D341Med (cell line): ENCODE measurements around the gene ABCC1.
"Not testable (repeated sequence)": the region's sequence is repeated elsewhere in the genome, so short reads cannot be mapped to it uniquely, and the experiment has no call there.

Experiments used
- DNase-seq: peaks from one replicate; pipeline ENCODE4 v3.0.0; 2012; ENCODE audit warnings: low spot score

ABCC1 gene

DNA sequence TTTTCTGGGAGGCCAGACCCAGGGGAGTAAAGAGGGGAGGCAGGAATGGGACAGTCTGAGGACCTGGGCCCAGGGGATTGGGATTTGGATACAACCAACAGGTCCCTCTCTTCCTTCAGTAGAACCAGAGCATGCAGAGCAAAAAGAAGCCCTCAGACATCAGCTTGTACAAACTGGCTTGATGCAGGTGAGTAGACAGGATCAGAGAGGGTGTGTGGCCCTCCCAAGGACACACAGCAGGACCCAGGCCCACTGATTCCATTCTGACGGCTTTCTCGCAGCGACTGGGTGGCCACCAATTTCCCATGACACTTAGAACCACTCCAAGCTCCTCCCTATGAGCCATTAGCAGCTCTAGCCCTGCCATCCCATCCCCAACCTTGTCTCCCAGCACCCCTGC, 210.2 kb downstream of the ABCC1 start:
- DNase-seq: no peak

DNA sequence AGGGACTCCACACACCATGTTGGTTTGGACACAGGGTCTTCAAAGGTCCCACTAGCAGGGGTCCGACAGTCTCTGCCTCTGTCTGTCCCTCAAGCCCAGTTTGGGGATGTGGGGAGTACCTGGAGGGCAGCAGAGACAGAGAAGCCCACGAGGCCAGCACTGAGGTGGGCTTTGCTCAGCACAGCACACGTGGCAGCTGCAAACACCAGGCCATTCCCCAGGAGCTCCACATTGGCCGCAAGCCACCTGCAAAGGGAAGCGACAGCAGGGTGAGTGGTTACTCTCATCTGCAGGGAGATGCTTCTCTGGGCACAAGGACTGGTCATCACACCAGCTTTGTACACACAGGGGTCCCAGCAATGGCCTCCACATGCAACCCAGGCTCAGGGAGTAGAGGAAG, 211.9 kb downstream of the ABCC1 start:
- DNase-seq: no peak

DNA sequence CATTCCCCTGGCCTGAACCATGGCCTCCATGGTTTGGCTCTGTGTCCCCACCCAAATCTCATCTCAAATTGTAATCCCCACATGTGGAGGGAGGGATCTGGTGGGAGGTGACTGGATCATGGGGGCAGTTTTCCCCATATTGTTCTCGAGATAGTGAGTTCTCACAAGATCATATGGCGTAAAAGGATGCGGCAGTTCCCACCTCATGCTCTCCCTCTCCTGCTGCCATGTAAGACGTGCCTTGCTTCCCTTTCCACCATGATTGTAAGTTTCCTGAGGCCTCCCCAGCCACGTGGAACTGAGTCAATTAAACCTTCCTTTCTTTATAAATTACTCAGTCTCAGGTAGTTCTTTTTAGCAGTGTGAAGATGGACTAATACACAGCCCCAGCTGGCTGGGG, 212.4 kb downstream of the ABCC1 start:
- not testable (repeated sequence) for DNase-seq

DNA sequence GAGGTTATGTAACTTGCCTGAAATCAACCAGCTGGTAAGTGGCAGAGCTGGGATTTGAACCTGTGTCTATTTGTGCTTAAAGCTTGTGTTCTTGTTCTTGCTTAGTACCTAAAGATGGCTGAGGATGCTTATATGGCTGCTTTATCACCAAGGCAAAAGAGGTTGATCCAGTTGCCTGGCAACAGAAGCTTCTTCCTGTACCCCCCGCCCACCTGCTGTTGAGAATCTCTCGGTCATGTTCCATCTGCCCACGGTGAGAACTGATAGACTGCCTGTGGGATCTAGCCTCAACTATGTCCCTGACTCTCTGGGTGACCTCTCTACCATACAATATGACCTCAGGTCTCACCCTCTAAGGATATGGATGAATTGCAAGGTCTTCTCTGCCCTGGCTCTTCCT, 213.2 kb downstream of the ABCC1 start:
- no peak for DNase-seq

DNA sequence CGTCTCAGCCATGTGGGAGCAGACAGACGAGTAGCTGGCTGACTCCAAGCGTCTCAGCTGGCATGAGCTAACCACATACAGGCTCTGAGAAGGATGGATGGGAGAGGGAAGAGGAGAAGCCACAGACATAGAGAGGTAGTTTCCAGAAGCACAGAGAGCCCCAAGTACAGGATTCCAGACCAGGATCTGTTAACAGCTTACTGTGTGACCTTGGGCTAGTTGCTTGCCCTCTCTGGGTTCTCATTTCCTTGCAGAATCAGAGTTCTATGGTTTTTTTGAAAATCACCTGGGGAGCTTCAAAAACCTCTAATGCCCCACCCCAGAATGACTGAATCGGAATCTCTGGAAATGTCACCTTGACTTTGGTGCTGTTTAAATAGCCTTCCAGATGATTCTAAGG, 213.7 kb downstream of the ABCC1 start:
- no peak for DNase-seq

DNA sequence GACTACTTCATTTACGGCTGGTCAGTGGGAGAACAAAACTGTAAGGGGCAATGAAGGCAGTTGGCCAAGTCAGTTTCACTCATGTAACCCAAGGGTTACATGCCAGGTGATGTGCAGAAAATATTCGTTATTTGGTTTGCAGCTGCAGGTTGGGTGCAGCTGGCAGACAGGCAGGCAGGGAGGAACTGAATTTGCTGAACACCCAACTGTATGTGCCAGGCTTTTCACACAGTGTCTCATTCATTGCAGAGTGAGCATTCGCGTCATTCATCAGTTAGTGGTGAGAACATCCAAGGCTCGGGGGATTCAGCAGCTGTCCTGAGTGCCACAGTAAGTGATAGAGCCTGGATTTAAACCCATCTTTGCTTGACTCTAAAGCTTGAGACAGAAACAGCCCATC, 214.2 kb downstream of the ABCC1 start:
- DNase-seq: no peak

DNA sequence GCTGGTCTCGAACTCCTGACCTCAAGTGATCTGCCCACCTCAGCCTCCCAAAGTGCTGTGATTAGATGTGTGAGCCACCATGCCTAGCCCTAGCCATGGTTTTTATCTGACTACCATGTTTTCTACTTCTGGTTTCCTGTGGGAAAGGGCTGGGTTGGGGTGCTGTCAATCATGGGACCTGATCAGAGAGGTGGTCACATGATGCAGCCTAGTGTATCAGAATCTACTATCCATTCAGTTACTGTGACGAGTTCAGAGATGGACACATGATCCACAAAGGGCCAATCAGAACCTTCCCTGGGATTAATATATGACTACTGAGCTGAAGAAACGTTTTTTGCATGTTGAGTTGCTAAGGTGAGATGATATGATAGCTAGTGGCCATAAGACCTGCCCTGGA, 214.8 kb downstream of the ABCC1 start:
- DNase-seq: no peak

DNA sequence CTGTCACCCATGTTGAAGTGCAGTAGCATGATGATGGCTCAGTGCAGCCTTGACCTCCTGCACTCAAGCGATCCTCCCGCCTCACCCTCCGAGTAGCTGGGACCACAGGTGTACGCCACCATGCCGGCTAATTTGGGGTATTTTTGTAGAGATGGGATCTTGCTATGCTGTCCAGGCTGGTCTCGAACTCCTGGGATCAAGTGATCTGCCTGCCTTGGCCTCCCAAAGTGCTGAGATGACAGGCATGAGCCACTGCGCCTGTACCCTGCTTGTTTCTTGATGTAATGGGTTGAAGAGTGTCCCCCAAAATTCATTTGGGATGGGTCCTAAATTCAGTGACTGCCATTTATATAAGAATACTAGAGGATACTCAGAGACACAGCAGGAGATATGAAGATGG, 216.7 kb downstream of the ABCC1 start:
- DNase-seq: no peak

DNA sequence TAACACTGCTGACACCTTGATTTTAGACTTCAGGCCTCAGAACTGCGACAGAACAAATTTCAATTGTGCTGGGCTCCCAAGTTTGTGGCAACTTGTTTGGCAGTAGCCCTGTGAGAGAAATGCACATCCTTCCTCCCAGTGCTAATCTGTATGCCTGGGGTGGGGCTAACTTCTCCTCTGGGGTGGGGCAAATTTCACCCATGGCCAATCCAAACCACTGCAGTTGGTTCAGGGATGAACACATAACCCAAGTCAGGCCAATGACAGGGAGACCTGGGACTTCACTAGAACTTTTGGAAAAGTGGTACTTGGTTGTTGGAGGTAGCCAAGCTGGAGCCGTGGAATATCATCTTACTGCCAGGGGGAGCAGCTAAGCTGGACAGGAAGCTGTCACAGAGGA, 217.5 kb downstream of the ABCC1 start:
- DNase-seq: no peak

DNA sequence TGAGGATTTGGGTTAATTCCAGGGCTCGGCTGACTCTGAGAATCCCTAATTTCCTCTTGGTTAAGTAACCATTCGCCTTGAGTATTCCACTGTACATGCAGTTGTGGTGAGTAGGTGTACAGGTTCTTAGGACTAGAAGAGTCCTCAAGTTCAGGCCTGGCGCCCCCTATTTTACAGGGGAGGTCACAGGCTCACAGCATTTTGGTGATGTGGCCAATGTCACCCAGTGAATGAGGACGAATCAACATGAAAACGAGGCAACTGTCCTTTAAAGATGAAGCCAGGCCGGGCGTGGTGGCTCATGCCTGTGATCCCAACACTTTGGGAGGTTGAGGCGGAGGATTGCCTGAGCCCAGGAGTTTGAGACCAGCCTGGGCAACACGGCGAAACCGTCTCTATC, 218.5 kb downstream of the ABCC1 start:
- no peak for DNase-seq

DNA sequence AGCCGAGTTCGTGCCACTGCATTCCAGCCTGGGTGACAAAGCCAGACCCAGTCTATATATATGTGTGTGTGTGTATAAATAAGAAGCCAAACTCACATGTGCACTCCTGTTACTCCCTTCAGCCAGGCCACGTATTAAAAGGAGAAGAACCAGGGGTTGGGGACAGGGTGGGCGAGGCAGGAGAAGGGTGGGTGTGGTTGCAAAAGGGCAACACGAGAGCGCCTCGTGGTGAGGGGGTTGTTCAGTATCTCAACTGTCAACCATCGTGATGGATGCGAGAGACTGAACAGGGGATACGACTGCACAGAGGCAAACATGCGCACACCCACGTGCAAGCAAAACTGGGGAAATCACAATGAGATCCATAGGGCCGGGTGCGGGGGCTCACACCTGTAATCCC, 219.0 kb downstream of the ABCC1 start:
- no peak for DNase-seq

DNA sequence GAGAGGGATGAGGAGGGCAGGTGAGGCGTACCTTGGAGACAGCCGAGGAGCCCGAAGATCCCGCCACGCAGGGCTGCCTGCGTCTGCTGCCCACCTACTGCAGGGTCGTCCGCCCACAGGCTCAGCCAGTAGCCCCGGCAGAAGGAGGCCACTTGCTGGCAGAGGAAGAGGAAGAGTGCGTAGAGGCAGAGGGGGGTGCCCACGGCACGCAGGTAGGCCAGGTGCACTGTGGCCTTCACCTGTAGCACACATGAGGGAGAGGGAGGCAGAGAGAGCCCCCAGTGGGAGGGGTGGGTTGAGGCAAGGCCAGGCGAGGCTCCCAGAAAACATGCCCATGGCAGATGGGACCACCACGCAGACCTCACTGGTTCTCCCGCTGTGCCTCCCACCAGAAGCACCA, 220.2 kb downstream of the ABCC1 start:
- no peak for DNase-seq

DNA sequence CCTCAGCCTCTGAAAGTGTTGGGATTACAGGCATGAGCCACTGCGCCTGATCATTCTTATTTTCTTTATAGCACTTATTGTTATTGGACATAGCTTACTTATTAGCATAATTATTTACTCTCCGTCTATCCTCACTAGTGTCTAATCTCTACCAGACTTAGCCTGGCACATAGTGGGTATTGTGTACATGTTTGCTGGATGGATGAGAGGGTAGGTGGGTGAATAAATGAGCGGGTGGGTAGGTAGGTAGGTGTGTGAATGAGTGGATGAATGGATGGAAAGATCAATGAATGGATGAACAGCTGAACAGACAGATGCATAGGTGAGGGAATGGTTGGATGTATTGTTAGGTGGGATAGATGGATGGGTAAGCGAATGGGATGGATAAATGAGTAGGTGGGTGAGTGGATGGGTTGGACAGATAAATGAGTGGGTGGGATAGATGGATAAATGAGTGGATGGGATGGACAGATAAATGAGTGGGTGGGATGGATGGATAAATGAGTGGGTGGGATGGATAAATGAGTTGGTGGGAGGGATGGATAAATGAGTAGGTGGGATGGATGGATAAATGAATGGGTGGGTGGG, 222.0 kb downstream of the ABCC1 start:
- no peak for DNase-seq

DNA sequence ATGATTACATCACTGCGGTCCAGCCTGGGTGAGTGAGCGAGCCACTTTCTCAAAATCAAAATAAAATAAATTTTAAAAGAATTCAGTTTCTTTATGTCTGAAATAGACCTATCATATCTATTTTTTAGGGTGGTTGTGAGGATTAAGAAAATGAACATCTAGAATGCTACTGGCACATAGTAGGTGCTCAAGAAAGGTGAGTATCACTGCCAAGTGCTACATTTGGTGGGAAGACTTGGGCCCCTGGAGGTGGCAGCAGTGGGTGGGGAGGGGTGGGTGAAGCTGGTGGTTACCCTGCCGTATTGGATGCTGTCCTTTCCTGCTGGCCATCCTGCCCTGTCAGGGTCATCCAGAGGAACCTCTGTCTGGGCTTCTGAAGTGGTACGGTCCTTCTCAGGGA, 223.6 kb downstream of the ABCC1 start:
- DNase-seq: no peak

DNA sequence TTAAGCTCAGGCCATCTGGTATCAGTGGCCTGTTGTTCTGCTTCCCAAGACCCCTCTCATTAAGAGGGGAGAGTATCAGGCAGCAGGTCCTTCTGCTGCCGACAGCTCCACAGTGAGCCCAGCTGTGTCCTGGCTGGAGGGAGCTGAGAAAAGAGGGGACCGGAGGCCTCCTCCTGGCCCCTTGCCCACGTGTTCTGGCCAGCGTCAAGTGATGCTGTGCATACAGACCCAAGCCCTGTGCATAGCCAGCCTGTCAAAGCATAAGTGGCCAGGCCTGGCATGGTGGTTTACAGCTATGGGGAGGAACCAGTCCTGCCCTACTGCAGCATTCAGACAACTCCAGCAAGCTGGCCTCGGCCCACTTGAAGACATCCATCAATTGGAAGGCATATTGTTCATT, 225.9 kb downstream of the ABCC1 start:
- no peak for DNase-seq

DNA sequence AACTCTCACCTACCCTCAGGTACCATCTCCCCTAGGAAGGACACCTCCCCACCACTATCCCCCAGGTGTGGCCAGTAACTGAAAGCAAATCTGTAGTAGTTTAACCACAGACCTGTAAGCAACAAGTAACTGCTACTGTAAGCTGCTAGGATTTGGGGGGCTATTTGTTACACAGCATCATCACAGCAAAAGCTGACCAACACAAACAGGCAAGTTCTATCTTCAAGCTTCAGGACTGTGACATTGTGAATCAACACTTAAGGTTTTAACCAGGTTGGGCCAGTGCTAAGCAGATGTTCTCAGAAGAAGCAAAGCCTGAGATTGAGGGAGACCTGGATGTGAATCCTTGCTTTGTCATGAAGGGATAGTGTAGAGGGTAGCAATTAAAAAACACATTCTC, 226.9 kb downstream of the ABCC1 start:
- DNase-seq: no peak

DNA sequence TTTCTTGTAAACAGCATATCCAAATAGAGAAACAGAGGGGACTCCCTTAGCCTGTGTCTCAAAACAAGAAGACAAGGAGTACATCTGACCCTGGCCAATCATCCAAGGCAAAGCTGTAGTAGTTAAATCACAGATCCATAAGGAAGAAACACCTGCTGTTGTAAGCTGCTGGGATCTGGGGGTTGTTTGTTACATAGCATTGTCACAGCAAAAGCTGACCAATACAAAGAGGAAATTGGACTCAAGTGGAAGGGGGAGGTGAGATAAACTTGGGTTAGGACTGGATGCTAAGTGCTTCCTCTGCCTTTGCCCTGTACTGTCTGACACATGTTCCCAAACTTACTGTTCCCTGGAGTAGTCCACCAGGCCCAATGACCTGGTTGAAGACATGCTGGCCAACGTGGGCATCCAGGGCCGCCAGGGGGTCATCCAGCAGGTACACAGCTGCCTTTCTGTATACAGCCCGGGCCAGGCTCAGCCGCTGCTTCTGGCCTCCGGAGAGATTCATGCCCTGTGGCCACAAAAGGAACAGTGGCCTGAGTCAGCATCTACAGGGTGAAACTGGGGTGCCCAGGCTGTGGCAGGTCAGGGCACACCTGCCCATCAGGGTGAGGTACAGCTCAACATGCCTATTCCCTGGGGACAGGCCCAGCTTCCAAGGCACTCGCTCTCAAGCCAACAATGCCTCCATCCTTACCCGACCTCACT, 229.2 kb downstream of the ABCC1 start:
- no peak for DNase-seq

DNA sequence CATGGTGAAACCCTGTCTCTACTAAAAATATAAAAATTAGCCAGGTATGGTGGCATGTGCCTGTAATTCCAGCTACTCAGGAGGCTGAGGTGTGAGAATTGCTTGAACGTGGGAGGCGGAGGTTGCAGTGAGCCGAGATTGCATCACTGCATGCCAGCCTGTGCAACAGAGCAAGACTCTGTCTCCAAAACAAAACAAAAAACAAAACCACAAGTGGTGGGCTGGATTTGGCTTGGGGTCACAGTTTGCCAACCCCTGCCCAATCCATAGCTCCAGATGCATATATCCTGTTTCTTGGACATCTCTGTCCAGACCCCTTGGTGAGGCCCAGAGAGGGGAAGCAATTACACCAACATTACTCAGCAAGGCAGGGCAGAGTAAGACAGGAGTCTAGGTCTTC, 232.3 kb downstream of the ABCC1 start:
- not testable (repeated sequence) for DNase-seq

DNA sequence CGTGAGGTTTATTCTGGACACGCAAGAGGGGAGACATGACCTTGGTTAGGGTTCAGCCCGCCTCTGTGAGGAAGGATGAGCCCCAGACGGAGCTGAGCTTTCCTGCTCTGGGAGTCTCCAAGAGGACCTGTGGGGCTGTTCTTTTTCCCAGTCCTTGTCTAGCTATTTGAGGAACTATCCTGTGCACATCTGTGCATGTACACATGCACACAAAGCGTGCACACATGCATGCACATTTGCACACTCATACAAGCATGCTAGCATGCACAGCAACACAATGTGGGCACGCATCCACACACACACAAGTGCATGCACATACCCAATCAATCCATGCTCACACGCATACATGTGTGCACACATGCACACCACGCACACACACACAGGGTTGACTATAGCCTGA, 233.5 kb downstream of the ABCC1 start:
- DNase-seq: no peak

DNA sequence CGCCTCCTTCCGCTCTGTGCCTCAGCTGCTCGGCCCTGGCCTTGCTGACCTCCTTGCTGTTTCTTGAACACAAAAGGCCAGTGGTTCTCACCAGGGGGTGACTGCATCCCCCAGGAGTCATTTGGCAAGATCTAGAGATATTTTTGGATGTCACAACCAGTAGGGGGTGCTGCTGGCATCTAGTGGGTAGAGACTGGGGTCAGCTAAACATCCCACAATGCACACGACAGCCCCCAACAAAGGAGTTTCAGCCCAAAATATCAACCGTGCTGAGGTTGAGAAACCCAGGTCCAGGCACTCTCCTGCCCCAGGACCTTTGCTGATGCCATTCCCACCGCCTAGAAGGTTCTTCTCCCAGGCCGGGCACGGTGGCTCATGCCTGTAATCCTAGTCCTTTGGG, 234.1 kb downstream of the ABCC1 start:
- no peak for DNase-seq

DNA sequence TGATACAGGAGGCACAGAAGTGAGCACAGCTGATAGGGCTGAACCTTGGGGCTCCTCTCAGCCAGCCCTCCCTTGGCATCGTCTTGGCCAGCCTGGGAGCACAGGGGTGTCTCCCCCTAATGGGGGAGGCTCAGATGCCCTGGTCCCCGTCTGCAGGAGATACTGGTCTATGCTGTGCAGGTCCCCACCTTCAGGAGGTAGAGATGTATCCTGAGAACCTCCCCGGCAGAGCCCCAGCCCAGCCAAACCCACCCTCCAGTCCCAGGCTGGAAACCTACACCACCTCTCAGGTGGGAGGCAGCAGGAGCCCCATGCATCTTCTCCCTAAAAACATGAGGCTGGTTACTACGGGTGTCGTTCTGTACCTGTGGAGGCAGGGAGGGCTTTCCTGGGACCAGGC, 235.2 kb downstream of the ABCC1 start:
- no peak for DNase-seq

DNA sequence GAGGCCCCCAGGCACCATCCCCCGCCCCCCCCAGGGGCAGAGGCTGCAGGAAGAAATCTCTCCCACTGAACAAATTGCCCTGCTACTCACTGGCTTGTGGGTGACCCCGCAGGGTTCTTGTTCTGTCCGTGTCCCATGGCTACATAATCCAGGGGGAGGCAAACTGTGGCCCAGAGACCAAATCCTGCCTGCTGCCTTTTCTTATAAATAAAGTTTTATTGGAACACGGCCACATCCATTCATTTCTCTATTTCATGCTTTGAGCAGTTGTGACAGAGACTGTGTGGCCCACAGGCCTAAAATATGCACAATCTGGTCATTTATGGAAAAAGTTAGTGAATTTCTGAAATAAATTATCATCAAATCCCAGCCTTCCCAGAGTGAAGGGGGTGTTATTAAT, 235.7 kb downstream of the ABCC1 start:
- DNase-seq: no peak

DNA sequence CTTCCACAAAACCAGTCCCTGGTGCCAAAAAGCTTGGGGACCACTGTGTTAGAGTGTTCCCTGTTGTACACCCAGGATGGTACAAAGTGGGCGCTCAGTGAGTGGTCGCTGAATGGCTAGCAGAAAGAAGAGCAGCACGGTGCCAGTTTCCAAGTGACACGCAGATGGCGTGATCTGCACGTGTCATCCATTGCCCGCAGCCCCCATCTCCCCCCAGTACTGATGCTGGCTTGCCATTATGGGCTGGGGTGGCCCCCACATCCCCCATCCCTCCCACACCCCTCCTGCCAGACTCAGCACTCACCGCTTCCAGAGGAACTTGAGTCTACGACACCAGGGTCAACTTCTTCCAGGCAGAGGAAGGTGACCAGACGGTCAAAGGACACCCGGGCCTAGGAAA, 237.4 kb downstream of the ABCC1 start:
- no peak for DNase-seq

DNA sequence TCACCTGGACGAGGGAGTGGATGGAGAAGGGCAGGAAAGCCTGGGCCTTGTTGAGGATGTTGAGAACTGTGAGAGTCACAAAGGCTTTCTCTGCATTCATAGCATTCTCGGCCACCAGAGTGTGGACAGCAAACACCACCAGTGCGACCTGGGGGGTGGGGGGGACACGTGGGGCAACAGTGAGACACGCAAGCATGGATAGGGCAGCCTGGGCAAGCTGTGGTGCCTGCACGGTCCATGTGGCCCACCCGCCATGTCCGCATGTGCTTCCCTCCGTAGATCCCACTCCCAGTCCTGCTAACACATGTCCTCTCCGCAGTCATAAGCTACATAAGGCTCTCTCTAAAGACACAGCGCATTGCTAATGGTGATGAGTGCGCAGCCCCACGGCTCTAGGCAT, 239.4 kb downstream of the ABCC1 start:
- DNase-seq: no peak
